ENCODE results near the gene CYP19A1.

GRCh38 chr15:51229907-51230330 is 108.5 kb downstream of the CYP19A1 start:
- peak; percentile 48 for TF ChIP-seq CTCF (IDR thresholded peaks at IDR 0.05; ENCODE audit: low read depth, low read length, poor library complexity, severe bottlenecking)
- no peak for TF ChIP-seq EZH2phosphoT487 (IDR thresholded peaks at IDR 0.05; ENCODE audit: borderline replicate concordance, low read length)
